IMR-90 (cell line): ENCODE data around the gene MTF1. TPM values are rescaled to one million over a fixed set of nuclear protein-coding genes. Genes with fewer than 3 reads are reported as not detected.

Experiments used
- ATAC-seq: fragments of 200-7000 bp; cut with Tn5 transposase; 2 replicates; pipeline ENCODE4 v1.9.1; 2020; ENCODE audit warnings: low read depth, mild to moderate bottlenecking, moderate library complexity
- BruUV-seq: library from RNA; stranded (reverse); fragments of 400-500 nt; replicated peaks from 2 replicates; lab custom pipeline; 2021; lab: Mats Ljungman, UMichigan
- CTCF ChIA-PET: fragments of 300-600 bp; formaldehyde crosslinking; extraction: SDS; loops from one replicate; lab custom pipeline; 2021; ENCODE audit warnings: antibody characterized with exemption; lab: Yijun Ruan, JAX
- POLR2A ChIA-PET: fragments of 300-600 bp; sonication (Branson Sonifier 250); formaldehyde crosslinking; loops from one replicate; lab custom pipeline; 2022; ENCODE audit warnings: antibody characterized with exemption; ENCODE audit not compliant: unreplicated experiment; lab: Charles Lee
- DNase-seq: peaks from one replicate; pipeline ENCODE4 v3.0.0; 2013
- H2AFZ ChIP-seq: replicated peaks from 2 replicates; pipeline ENCODE3; 2013; ENCODE audit warnings: low read length, mild to moderate bottlenecking; ENCODE audit not compliant: poor library complexity
- H2AK5ac ChIP-seq: 2 replicates; pipeline ENCODE4 v1.6.1; 2013; ENCODE audit warnings: low read depth, low read length, inconsistent platforms
- H2AK9ac ChIP-seq: replicated peaks from 2 replicates; pipeline ENCODE3; 2013; ENCODE audit warnings: mild to moderate bottlenecking, low read depth, low read length, moderate library complexity; ENCODE audit not compliant: poor library complexity
- H2BK120ac ChIP-seq: 2 replicates; pipeline ENCODE4 v1.6.1; 2013; ENCODE audit warnings: low read depth, low read length, inconsistent platforms
- H2BK15ac ChIP-seq: 3 replicates; pipeline ENCODE4 v1.6.1; 2013; ENCODE audit warnings: low read depth, low read length, inconsistent platforms
- H2BK20ac ChIP-seq: 2 replicates; pipeline ENCODE4 v1.6.1; 2013; ENCODE audit warnings: low read depth, mild to moderate bottlenecking, inconsistent platforms, low read length, moderate library complexity
- H2BK5ac ChIP-seq: 2 replicates; pipeline ENCODE4 v1.6.1; 2013; ENCODE audit warnings: mild to moderate bottlenecking, low read depth, low read length, inconsistent platforms; ENCODE audit not compliant: poor library complexity, severe bottlenecking
- H3K14ac ChIP-seq: replicated peaks from 2 replicates; pipeline ENCODE4 v1.6.1; 2013; ENCODE audit warnings: low read depth, low read length, inconsistent platforms
- H3K18ac ChIP-seq: 2 replicates; pipeline ENCODE4 v1.6.1; 2013; ENCODE audit warnings: low read depth, low read length, control low read depth
- H3K23ac ChIP-seq: 2 replicates; pipeline ENCODE4 v1.6.1; 2013; ENCODE audit warnings: low read depth, low read length, inconsistent platforms
- H3K27ac ChIP-seq: 2 replicates; pipeline ENCODE4 v1.5.1; 2013; ENCODE audit warnings: mild to moderate bottlenecking, control low read depth, low read length; ENCODE audit not compliant: insufficient read depth
- H3K27me3 ChIP-seq: 2 replicates; pipeline ENCODE4 v1.6.1; 2013; ENCODE audit warnings: low read length; ENCODE audit not compliant: control insufficient read depth, insufficient read depth
- H3K36me3 ChIP-seq: 2 replicates; pipeline ENCODE4 v1.6.1; 2013; ENCODE audit warnings: low read length, mixed read lengths; ENCODE audit not compliant: control insufficient read depth, insufficient read depth
- H3K4ac ChIP-seq: 2 replicates; pipeline ENCODE4 v1.6.1; 2013; ENCODE audit warnings: low read depth, low read length, inconsistent platforms
- H3K4me1 ChIP-seq: 2 replicates; pipeline ENCODE4 v1.6.1; 2013; ENCODE audit warnings: low read length, mixed read lengths; ENCODE audit not compliant: control insufficient read depth, insufficient read depth
- H3K4me2 ChIP-seq: 2 replicates; pipeline ENCODE4 v1.6.1; 2013; ENCODE audit warnings: low read depth, mild to moderate bottlenecking, control low read depth, low read length, moderate library complexity
- H3K4me3 ChIP-seq: 2 replicates; pipeline ENCODE4 v1.5.1; 2013; ENCODE audit warnings: low read depth, mild to moderate bottlenecking, control low read depth, low read length, moderate library complexity; ENCODE audit not compliant: insufficient read depth
- H3K56ac ChIP-seq: 2 replicates; pipeline ENCODE4 v1.6.1; 2013; ENCODE audit warnings: low read length, inconsistent platforms; ENCODE audit not compliant: insufficient read depth; ENCODE audit errors: extremely low read depth
- H3K79me1 ChIP-seq, 2 experiments: 2 replicates each; pipeline ENCODE4 v1.6.1; 2013; ENCODE audit warnings: low read length in 2 of 2, inconsistent platforms in 1 of 2, low read depth in 1 of 2
- H3K9ac ChIP-seq: 2 replicates; pipeline ENCODE4 v1.6.1; 2013; ENCODE audit warnings: low read depth, low read length, control low read depth
- H3K9me1 ChIP-seq: 2 replicates; pipeline ENCODE4 v1.6.1; 2013; ENCODE audit warnings: low read length, inconsistent platforms; ENCODE audit not compliant: insufficient read depth
- H3K9me3 ChIP-seq: 2 replicates; pipeline ENCODE4 v1.6.1; 2013; ENCODE audit warnings: low read length; ENCODE audit not compliant: control insufficient read depth, insufficient read depth
- H4K20me1 ChIP-seq: 2 replicates; pipeline ENCODE4 v1.6.1; 2013; ENCODE audit warnings: low read length, inconsistent platforms; ENCODE audit not compliant: insufficient read depth
- H4K5ac ChIP-seq: 2 replicates; pipeline ENCODE4 v1.6.1; 2013; ENCODE audit warnings: mild to moderate bottlenecking, low read depth, low read length, control low read depth
- H4K8ac ChIP-seq, 2 experiments: 2 replicates each; pipeline ENCODE4 v1.6.1; 2013; ENCODE audit warnings: low read depth in 2 of 2, low read length in 2 of 2, control low read depth in 1 of 2, inconsistent platforms in 1 of 2
- H4K91ac ChIP-seq: 2 replicates; pipeline ENCODE4 v1.6.1; 2013; ENCODE audit warnings: low read depth, low read length, inconsistent platforms; ENCODE audit not compliant: insufficient read depth
- CEBPB ChIP-seq: IDR thresholded peaks from 2 replicates; pipeline ENCODE4 v1.6.1; 2012; ENCODE audit warnings: low read depth, low read length, improper control_type of control experiment
- FOS ChIP-seq: fragments of 150-350 bp; IDR thresholded peaks from 2 replicates; pipeline ENCODE4 v1.6.1; 2016; ENCODE audit warnings: low read depth, low read length
- POLR2A ChIP-seq: IDR thresholded peaks from 2 replicates; pipeline ENCODE4 v1.6.1; 2012; ENCODE audit warnings: mild to moderate bottlenecking, low read depth, low read length
- RAD21 ChIP-seq: IDR thresholded peaks from 2 replicates; pipeline ENCODE4 v1.6.1; 2012; ENCODE audit warnings: low read length, improper control_type of control experiment
- RFX5 ChIP-seq: IDR thresholded peaks from 2 replicates; pipeline ENCODE4 v1.8.0; 2012; ENCODE audit warnings: low read depth, mild to moderate bottlenecking, low read length, moderate library complexity
- WGBS, 2 experiments: methylation state at CpG; one replicate each; pipeline versions ENCODE4 v1.1.5 to v1.1.7; 2013; ENCODE audit warnings: missing lambda C conversion rate in 2 of 2; ENCODE audit not compliant: insufficient read length in 1 of 2; ENCODE audit errors: extremely low coverage in 2 of 2; 5-methylcytosine and 5-hydroxymethylcytosine counted together
- dilution Hi-C: fragments of 300-500 bp; cut with HindIII; formaldehyde crosslinking; loops from one replicate; pipeline ENCODE4 v1.14.3; 2018; ENCODE audit warnings: low sequenced_read_pairs; ENCODE audit not compliant: unreplicated experiment
- in situ Hi-C: fragments of 300-500 bp; cut with MboI; formaldehyde crosslinking; loops from 3 replicates; pipeline ENCODE4 v1.14.3; 2019; ENCODE audit warnings: low sequenced_read_pairs, inconsistent platforms, mixed read lengths
- intact Hi-C: fragments of 100-400 bp; cut with micrococcal nuclease; formaldehyde crosslinking; loops from 2 replicates; pipeline ENCODE4 v1.10.0; 2022
- polyA plus RNA-seq, 3 experiments: library from polyadenylated mRNA; depleted of rRNA; stranded (reverse); fragments of >200 nt; gene quantifications; 2 replicates each; pipeline ENCODE4 v1.2.3, GENCODE V29; 2012; ENCODE audit warnings: low replicate concordance in 1 of 3
- total RNA-seq: library from RNA; depleted of rRNA; stranded (reverse); fragments of >200 nt; gene quantifications from 2 replicates; pipeline ENCODE4 v1.2.3, GENCODE V29; 2012

MTF1 gene
- total and polyA plus RNA-seq, 2 of the 4 experiments (the other 2 are of a cell fraction) = 2.3 to 4.7 TPM

- Histone ChIP-seq H4K5ac (no peak overlapping the region), H3K4me3 (no peak overlapping the region), H3K18ac (no peak overlapping the region), H3K79me1 (0 out of 4 replicates have a peak, but pooled peaks cover 3 to 4% of the 10 kb centered on the region in 2 experiments), H3K9me1 (no peaks in the 10 kb centered on the region), H3K23ac (no peak overlapping the region), H2AK5ac (no peak overlapping the region), H4K91ac (no peak overlapping the region), H2BK15ac (no peak overlapping the region), H2BK5ac (no peak overlapping the region), H3K27me3 (no peaks in the 10 kb centered on the region), H3K9me3 (peaks cover 3% of the 10 kb centered on the region), H3K4me2 (no peak overlapping the region), H3K4ac (no peak overlapping the region), H4K8ac (no peak overlapping the region), H3K4me1 (peaks cover 2% of the 10 kb centered on the region; the same call in 1 of the 2 replicates), H3K14ac (no peak overlapping the region), H2BK20ac (no peak overlapping the region), H3K36me3 (peaks cover 45% of the 10 kb centered on the region), H3K9ac (no peak overlapping the region), H3K27ac (no peak overlapping the region), H2BK120ac (no peak overlapping the region), H2AK9ac (no peak overlapping the region), H3K56ac (no peak overlapping the region), H2AFZ (no peak overlapping the region), H4K20me1 (no peaks in the 10 kb centered on the region)
- intact Hi-C loops (no loop called here), in situ Hi-C loops (no loop called here), dilution Hi-C loops (no loop called here)
- ChIA-PET POLR2A (no interaction called here), CTCF (interaction anchor here (0.5 to 0.9 kb wide), 3 partner anchors 29 to 87 kb away, joined by 3 to 7 read pairs (median 3); partner anchors contain the start of genes C1orf122, MTF1 and YRDC)
- no TSS peak for BruUV-seq
- no peak for ATAC-seq
- no peak for DNase-seq
- 60% methylated on average over 1 of the region's 6 CpGs; no CpG with 5 or more reads in 1 of the 2 experiments for WGBS, 2 experiments
- TF ChIP-seq POLR2A (no peak), RAD21 (no peak), FOS (no peak), CEBPB (no peak), RFX5 (no peak)
These were observed 28.8 kb upstream of the MTF1 start for GRCh38 chr1:37888022-37888700.
